PC-3 (cell line): ENCODE data around the gene TRMT5. TPM values are rescaled to one million over a fixed set of nuclear protein-coding genes. Genes with fewer than 3 reads are reported as not detected.

Experiments
- ATAC-seq: fragments of 200-7000 bp; cut with Tn5 transposase; 2 replicates; pipeline ENCODE4 v1.9.1; 2020; ENCODE audit warnings: mild to moderate bottlenecking, moderate library complexity
- BruUV-seq: library from RNA; stranded (reverse); fragments of 400-500 nt; replicated peaks from 2 replicates; lab custom pipeline; 2021; lab: Mats Ljungman, UMichigan
- CTCF ChIA-PET: fragments of 300-600 bp; sonication (Branson Sonifier 250); formaldehyde crosslinking; loops from one replicate; lab custom pipeline; 2022; ENCODE audit warnings: antibody characterized with exemption; lab: Charles Lee
- POLR2A ChIA-PET: fragments of 300-600 bp; sonication (Branson Sonifier 250); formaldehyde crosslinking; loops from one replicate; lab custom pipeline; 2022; ENCODE audit warnings: antibody characterized with exemption; ENCODE audit not compliant: unreplicated experiment; lab: Charles Lee
- DNase-seq: peaks from one replicate; pipeline ENCODE4 v3.0.0-alpha.2; 2015
- H2AFZ ChIP-seq: fragments of 300-600 bp; sonication (generic); 2 replicates; pipeline ENCODE4 v1.6.0; 2016; ENCODE audit warnings: antibody characterized with exemption, low read length
- H3F3A ChIP-seq: fragments of 300-600 bp; sonication (generic); one replicate; pipeline ENCODE4 v1.6.0; 2017; ENCODE audit warnings: antibody characterized with exemption, low read length, control low read depth, mild to moderate bottlenecking; ENCODE audit not compliant: unreplicated experiment
- H3K27ac ChIP-seq: fragments of 300-600 bp; sonication (generic); 2 replicates; pipeline ENCODE4 v1.5.1; 2016; ENCODE audit warnings: mild to moderate bottlenecking, low read length
- H3K27me3 ChIP-seq: fragments of 300-600 bp; sonication (generic); 2 replicates; pipeline ENCODE4 v1.6.1; 2016; ENCODE audit warnings: low read length, mixed read lengths
- H3K36me3 ChIP-seq: fragments of 300-600 bp; sonication (generic); 2 replicates; pipeline ENCODE4 v1.6.1; 2016; ENCODE audit warnings: low read depth, mixed run types, low read length, mixed read lengths
- H3K4me1 ChIP-seq: fragments of 300-600 bp; sonication (generic); 2 replicates; pipeline ENCODE4 v1.5.1; 2016; ENCODE audit warnings: low read length; ENCODE audit not compliant: insufficient read depth
- H3K4me2 ChIP-seq: fragments of 300-600 bp; sonication (generic); 2 replicates; pipeline ENCODE4 v1.6.0; 2016; ENCODE audit warnings: low read length
- H3K4me3 ChIP-seq: fragments of 300-600 bp; sonication (generic); 2 replicates; pipeline ENCODE4 v1.5.1; 2016; ENCODE audit warnings: mild to moderate bottlenecking, low read length, mixed read lengths
- H3K79me2 ChIP-seq: fragments of 300-600 bp; sonication (generic); 2 replicates; pipeline ENCODE4 v1.6.1; 2017; ENCODE audit warnings: low read length, mixed read lengths
- H3K9ac ChIP-seq: fragments of 300-600 bp; sonication (generic); 2 replicates; pipeline ENCODE4 v1.6.0; 2016; ENCODE audit warnings: mild to moderate bottlenecking, low read length
- H3K9me2 ChIP-seq: fragments of 300-600 bp; sonication (generic); replicated peaks from 2 replicates; pipeline ENCODE4 v1.6.1; 2016; ENCODE audit warnings: mixed run types, low read length, mixed read lengths
- H3K9me3 ChIP-seq: fragments of 300-600 bp; sonication (generic); 2 replicates; pipeline ENCODE4 v1.6.1; 2016; ENCODE audit warnings: low read length, mixed read lengths
- H4K20me1 ChIP-seq: fragments of 300-600 bp; sonication (generic); 2 replicates; pipeline ENCODE4 v1.6.1; 2016; ENCODE audit warnings: low read length, mixed read lengths
- CTCF ChIP-seq: fragments of 300-600 bp; sonication (generic); conservative IDR thresholded peaks from 2 replicates; pipeline ENCODE4 v1.5.1; 2017; ENCODE audit warnings: antibody characterized with exemption, low read depth, mild to moderate bottlenecking, low read length
- EZH2 ChIP-seq: fragments of 300-600 bp; sonication (generic); IDR thresholded peaks from one replicate; pipeline ENCODE4 v1.6.1; 2017; ENCODE audit warnings: antibody characterized with exemption, mild to moderate bottlenecking, low read length; ENCODE audit not compliant: unreplicated experiment
- EZH2phosphoT487 ChIP-seq: fragments of 300-600 bp; sonication (generic); IDR thresholded peaks from 2 replicates; pipeline ENCODE4 v1.6.1; 2018; ENCODE audit warnings: mild to moderate bottlenecking, antibody characterized with exemption, low read length, borderline replicate concordance
- intact Hi-C: fragments of 100-400 bp; cut with micrococcal nuclease; formaldehyde crosslinking; loops from 2 replicates; pipeline ENCODE4 v1.9.0; 2023
- total RNA-seq: library from RNA; depleted of rRNA; stranded (reverse); fragments of >200 nt; gene quantifications from 2 replicates; pipeline ENCODE4 v1.2.3, GENCODE V29; 2014

TRMT5 gene
- total RNA-seq, 1 experiment from 2014 or later, result 12.8 TPM

- no peak overlapping the region for H3K4me3 ChIP-seq
- H3K9me2 ChIP-seq, result no peaks in the 10 kb centered on the region
- no peak overlapping the region for H3K27ac ChIP-seq
- ATAC-seq, result no peak
- H3K4me1 ChIP-seq, result no peaks in the 10 kb centered on the region
- H2AFZ ChIP-seq, result no peak overlapping the region
- TF ChIP-seq EZH2phosphoT487, result no peak
- no peak for TF ChIP-seq CTCF
- TF ChIP-seq EZH2, result no peak
- H4K20me1 ChIP-seq, result no peaks in the 10 kb centered on the region
- no peaks in the 10 kb centered on the region for H3K27me3 ChIP-seq
- H3K9ac ChIP-seq, result no peak overlapping the region
- no peak overlapping the region for H3K4me2 ChIP-seq
- no TSS peak for BruUV-seq
- ChIA-PET POLR2A (no interaction called here), CTCF (no interaction called here)
- intact Hi-C loops, result no loop called here
- no peaks in the 10 kb centered on the region for H3K79me2 ChIP-seq
- DNase-seq, result no peak
- no peaks in the 10 kb centered on the region for H3K9me3 ChIP-seq
- peaks cover 14% of the 10 kb centered on the region; the same call in 1 of the 2 replicates for H3K36me3 ChIP-seq
- no peaks in the 10 kb centered on the region for H3F3A ChIP-seq
These were observed 9.6 kb downstream of the TRMT5 start for GRCh38 chr14:60971271-60971670.

GRCh38 chr14:60970146-60970545, 10.7 kb downstream of the TRMT5 start:
- H3K9ac ChIP-seq, result no peak overlapping the region
- intact Hi-C loops, result no loop called here
- no peak for ATAC-seq
- ChIA-PET CTCF (no interaction called here), POLR2A (interaction anchor here (0.7 kb wide), 1 partner anchor 51 kb away, joined by 4 read pairs; no protein-coding TSS in a partner anchor)
- no peak overlapping the region for H2AFZ ChIP-seq
- peaks cover 2% of the 10 kb centered on the region for H3F3A ChIP-seq
- H3K9me3 ChIP-seq, result no peaks in the 10 kb centered on the region
- no peaks in the 10 kb centered on the region for H4K20me1 ChIP-seq
- TF ChIP-seq CTCF, result no peak
- no peak for TF ChIP-seq EZH2phosphoT487
- BruUV-seq, result no TSS peak
- H3K36me3 ChIP-seq, result peaks cover 8% of the 10 kb centered on the region; the same call in 1 of the 2 replicates
- H3K27ac ChIP-seq, result no peak overlapping the region
- peaks cover 2% of the 10 kb centered on the region; the same call in 1 of the 2 replicates for H3K4me1 ChIP-seq
- H3K79me2 ChIP-seq, result no peaks in the 10 kb centered on the region
- no peaks in the 10 kb centered on the region for H3K9me2 ChIP-seq
- H3K27me3 ChIP-seq, result no peaks in the 10 kb centered on the region
- no peak overlapping the region for H3K4me2 ChIP-seq
- H3K4me3 ChIP-seq, result no peak overlapping the region
- no peak for DNase-seq

GRCh38 chr14:60968671-60969070, 12.2 kb downstream of the TRMT5 start:
- no TSS peak for BruUV-seq
- H3K4me1 ChIP-seq, result peaks cover 5% of the 10 kb centered on the region; the same call in 1 of the 2 replicates
- TF ChIP-seq CTCF (no peak), EZH2 (no peak)
- no peaks in the 10 kb centered on the region for H3K79me2 ChIP-seq
- DNase-seq, result no peak
- no peak overlapping the region for H2AFZ ChIP-seq
- H3K9me2 ChIP-seq, result no peaks in the 10 kb centered on the region
- intact Hi-C loops, result loop anchor here (5.0 kb wide), 3 partner anchors 161 to 321 kb away; partner anchors contain the start of gene SIX1
- H3K36me3 ChIP-seq, result peaks cover under 1% of the 10 kb centered on the region; the same call in 1 of the 2 replicates
- ChIA-PET CTCF (interaction anchor here (0.7 kb wide), 1 partner anchor 349 kb away, joined by 3 read pairs; no protein-coding TSS in a partner anchor), POLR2A (interaction anchor here (0.6 kb wide), 1 partner anchor 651 kb away, joined by 3 read pairs; no protein-coding TSS in a partner anchor)
- no peaks in the 10 kb centered on the region for H3K27me3 ChIP-seq
- no peak overlapping the region for H3K27ac ChIP-seq
- H3F3A ChIP-seq, result peaks cover 4% of the 10 kb centered on the region
- H3K9ac ChIP-seq, result no peak overlapping the region
- H3K4me2 ChIP-seq, result no peak overlapping the region
- no peaks in the 10 kb centered on the region for H4K20me1 ChIP-seq
- H3K4me3 ChIP-seq, result no peak overlapping the region
- no peak for ATAC-seq
- H3K9me3 ChIP-seq, result no peaks in the 10 kb centered on the region
